NCI-H748 (cell line): ENCODE results near the gene NBAS.

Experiments
- DNase-seq: peaks from one replicate; lab custom pipeline; 2025; ENCODE audit not compliant: unreplicated experiment; lab: John Stamatoyannopoulos, UW

The NBAS gene

DNA sequence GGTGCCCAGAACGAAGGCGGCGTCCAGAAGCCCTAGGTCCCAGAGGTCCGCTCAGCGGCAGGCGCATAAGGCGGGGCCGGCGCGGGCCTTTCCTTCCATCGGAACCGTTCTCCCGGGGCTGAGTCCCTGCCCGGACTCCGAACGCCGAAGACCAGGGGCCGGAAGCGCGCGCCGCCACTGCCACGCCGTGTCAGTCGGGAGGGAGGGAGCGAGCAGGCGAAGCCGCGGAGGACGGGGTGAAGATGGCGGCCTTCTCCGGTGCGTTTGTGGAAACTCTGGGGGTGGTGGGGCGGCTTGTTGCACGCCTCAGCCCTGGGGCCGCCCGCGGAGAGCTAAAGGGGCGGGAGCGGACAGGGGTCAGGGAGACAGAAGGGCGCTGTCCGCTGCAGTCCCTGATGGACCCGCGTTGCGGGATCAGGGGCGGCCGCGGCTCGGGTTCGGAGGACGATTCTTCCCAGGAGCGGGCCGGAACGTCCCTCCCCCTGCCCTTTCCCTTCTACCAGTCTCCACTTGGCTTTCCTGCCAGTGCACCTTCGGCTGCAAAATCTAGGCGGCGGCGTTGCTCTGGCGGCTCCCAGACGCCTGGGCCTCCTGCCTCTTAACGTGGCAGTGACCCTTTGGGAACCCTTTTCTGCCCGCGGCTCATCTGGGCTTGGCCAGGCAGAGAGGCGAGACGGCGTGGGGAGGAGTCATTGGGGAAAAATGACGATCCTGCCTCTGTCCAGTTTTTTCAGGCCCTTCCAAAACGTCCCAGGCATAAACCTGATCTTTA is 30.7 kb upstream of the NBAS start, which contains the start of gene DDX1:
Gene DDX1, plus strand, starts transcription at position 177 of the 772 bp plus-strand sequence. Its CDS starts 66 bp downstream, at position 243.
- peak; percentile 88 for DNase-seq

- DNase-seq: no peak
These were observed 30.2 kb upstream of the NBAS start for GRCh38 chr2:15591373-15591691.

- peak; percentile 69 for DNase-seq
These were observed 27.3 kb upstream of the NBAS start for GRCh38 chr2:15588329-15588919.

GRCh38 chr2:15584767-15585469 is 23.8 kb upstream of the NBAS start:
- DNase-seq: no peak

GRCh38 chr2:15584316-15584715 is 23.2 kb upstream of the NBAS start:
- no peak for DNase-seq

- DNase-seq: no peak
These were observed 22.7 kb upstream of the NBAS start for GRCh38 chr2:15583826-15584225.

- DNase-seq: no peak
These were observed 21.7 kb upstream of the NBAS start for GRCh38 chr2:15582710-15583357.

- DNase-seq: no peak
These were observed 19.3 kb upstream of the NBAS start for GRCh38 chr2:15580451-15580850.

GRCh38 chr2:15579641-15580040 is 18.5 kb upstream of the NBAS start:
- no peak for DNase-seq

DNA sequence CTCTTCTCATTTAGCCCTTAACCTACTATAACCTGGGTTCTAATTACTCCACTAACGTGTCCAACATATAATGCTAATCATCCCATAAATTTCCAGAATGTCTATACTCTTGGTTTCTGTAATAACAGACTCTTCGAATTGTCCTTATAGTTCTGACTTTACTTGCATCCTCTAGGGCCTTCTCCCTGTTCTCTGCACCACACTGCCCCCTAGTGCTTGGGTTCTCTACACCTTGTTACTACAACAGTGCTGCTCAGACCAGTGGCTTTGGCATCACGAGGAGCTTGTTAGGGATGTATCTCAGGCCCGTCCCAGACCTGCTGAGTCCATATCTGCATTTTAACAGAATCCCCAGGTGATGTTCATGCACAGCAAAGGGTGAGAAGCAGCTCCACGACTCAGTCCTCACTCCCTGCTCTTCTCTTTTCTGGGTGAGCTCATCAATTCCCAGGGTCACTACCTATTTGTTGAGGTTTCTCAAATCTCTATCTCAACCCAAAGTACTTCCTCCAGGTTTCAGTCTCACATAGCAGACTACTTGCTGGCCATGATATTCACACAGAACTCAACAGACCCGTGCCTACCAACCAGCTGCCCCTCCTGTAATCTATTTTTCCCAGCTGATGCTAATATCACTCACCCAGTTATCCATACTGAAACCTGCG is 16.1 kb upstream of the NBAS start:
- DNase-seq: peak; percentile 82

- DNase-seq: no peak
These were observed 10.6 kb upstream of the NBAS start for GRCh38 chr2:15571729-15572128.

GRCh38 chr2:15570104-15570503 is 9.0 kb upstream of the NBAS start:
- no peak for DNase-seq

DNA sequence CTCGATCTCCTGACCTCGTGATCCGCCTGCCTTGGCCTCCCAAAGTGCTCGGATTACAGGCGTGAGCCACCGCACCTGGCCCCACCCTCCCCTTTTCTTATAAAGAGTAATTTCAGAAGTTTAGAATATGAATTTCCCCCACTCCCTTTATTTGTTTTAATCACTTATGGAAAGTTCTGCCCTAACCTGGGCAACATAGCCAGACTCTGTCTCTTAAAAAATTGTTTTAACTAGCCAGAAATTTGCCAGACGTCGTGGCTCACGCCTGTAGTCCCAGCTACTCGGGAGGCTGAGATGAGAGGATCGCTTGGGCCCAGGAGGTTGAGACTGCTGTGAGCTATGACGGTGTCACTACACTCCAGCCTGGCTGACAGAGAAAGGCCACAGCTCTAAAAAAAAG is 7.7 kb upstream of the NBAS start:
- DNase-seq: no peak

- DNase-seq: no peak
These were observed 5.8 kb upstream of the NBAS start for GRCh38 chr2:15566912-15567311.

- DNase-seq: no peak
These were observed 5.0 kb upstream of the NBAS start for GRCh38 chr2:15565994-15566671.

DNA sequence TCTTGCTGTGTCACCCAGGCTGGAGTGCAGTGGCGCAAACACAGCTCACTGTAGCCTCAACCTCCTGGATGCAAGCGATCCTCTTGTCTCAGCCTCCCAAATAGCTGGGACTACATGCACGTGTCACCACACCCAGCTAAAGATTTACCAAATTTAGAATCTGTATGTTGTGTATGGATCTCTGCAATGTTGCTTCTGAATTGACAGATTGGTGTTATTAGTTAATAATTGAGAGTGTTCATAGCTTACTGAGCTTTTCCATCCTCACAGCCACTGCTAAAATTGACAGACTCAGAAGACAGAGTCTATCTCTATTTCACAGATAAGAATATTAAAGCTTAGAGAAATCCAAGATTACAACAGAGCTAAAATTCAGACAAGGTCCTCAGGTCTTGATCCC is 4.3 kb upstream of the NBAS start:
- no peak for DNase-seq

DNA sequence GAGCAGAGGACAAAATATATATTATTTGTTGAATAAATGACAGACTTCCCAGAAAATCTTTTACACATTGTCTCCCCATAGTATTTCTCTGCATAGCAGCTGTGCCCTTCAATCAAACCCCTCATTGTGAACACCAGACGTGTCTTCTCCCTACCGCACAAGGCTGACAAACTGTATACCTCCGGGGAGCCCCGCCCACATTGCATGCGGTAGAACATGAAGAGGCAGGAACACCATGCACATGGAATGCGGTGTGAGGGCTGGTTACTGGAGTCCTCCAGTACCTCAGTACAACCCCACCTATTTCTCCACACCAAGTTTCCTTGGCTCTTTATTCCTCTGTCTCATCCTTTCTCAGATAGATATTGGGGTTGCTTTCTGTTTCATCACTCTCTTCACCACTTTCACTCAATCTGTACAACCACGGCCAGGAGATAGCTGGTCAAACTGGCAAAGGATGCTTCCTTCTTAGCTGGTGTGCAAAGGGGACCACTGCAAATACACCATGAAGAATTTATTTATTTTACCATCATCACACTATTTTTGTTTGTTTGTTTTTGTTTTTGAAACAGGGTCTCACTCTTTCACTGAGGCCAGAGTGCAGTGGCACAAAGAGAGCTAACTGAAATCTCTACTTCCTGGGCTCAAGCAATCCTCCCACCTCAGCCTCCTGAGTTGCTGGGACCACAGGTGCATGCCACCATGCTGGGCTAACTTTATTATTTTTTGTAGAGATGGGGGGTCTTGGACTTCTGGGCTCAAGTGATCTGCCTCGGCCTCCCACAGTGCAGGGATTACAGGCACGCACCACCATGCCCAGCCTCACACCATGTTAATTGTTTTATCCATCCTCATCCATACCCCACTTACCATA is 2.3 kb upstream of the NBAS start:
- no peak for DNase-seq

DNA sequence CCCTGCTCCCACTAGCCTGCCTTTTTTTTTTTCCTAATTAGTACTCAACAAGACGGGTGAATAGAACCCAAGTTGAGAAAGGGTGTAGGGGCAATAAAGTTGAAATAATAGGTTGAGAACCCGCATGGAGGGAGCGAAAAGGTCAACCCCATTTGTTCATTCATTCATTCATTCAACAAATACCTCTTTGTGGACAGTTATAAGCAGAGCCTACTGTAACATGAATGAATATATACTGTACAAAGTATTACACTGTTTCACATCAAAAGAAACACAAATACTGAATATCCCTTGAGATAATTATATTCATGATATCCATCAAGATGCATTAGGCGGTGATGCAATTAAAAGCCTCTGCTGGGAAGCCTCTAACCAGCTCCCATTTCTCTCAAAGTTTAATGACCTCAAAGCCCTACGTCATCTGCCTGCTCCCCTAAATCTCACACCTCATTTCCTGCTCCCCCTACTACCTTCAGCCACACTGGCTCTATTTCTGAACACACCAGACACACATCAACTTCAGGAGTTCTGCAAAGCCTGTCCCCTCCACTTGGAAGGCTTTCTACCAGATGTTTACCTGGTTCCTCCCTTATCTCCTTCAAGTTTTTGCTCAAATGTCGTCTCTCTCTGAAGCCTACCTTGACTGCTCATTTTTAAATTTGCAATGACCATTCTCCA is 1.4 kb upstream of the NBAS start:
- no peak for DNase-seq
